GM19351 (cell line): ENCODE results near the gene ADGRB2.

Experiments used
- ATAC-seq: cut with Tn5 transposase; IDR thresholded peaks from one replicate; pipeline ENCODE4 v1.9.1; 2021; ENCODE audit warnings: mild to moderate bottlenecking, moderate library complexity; ENCODE audit not compliant: unreplicated experiment

The ADGRB2 gene

GRCh38 chr1:31764312-31765040, at the start of gene ADGRB2:
ADGRB2 (minus strand) TSS chr1:31764340; CDS start chr1:31757221, 7,119 bp downstream.
- no peak for ATAC-seq

- no peak for ATAC-seq
Observed at GRCh38 chr1:31812158-31812829, 48.2 kb upstream of the ADGRB2 start.

- no peak for ATAC-seq
Observed at GRCh38 chr1:31811605-31812004, 47.5 kb upstream of the ADGRB2 start.

- ATAC-seq, result no peak
Observed at GRCh38 chr1:31809698-31810097, 45.6 kb upstream of the ADGRB2 start.

- no peak for ATAC-seq
Observed at GRCh38 chr1:31807273-31808048, 43.3 kb upstream of the ADGRB2 start.

GRCh38 chr1:31805318-31805717, 41.2 kb upstream of the ADGRB2 start:
- no peak for ATAC-seq

DNA sequence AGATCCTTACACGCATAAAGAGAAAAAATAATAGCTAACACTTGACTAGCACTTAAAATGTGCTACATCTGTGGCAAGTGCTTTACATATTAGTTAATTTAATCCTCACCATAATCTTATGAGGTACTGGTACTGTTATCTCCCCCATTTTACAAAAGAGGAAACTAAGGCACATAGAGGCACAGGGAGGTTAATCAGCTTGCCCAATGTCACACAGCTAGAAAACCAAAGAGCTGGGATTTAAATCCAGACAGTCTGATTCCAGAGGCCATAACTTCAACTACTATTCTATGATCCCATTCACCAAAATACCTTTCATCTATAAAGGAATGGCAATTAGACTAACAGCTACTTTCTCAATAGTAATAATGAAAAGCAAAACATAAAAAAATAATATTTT, 40.0 kb upstream of the ADGRB2 start:
- ATAC-seq, result no peak

DNA sequence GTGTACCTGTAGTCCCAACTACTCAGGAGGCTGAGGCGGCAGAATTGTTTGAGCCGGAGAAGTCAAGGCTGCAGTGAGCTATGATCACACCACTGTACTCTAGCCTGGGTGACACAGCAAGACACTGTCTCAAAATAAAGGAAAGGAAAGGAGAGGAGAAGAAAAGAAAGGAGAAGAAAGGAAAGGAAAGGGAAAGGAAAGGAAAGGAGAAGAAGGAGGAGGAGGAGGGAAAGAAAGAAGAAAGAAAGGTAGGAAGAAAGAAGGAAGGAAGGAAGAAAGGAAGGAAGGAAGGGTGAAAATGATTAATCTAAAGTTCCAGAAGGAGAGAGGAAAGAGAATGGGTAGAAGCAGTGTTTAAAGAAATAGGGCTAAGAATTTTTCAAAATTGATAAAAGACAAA, 39.5 kb upstream of the ADGRB2 start:
- no peak for ATAC-seq

DNA sequence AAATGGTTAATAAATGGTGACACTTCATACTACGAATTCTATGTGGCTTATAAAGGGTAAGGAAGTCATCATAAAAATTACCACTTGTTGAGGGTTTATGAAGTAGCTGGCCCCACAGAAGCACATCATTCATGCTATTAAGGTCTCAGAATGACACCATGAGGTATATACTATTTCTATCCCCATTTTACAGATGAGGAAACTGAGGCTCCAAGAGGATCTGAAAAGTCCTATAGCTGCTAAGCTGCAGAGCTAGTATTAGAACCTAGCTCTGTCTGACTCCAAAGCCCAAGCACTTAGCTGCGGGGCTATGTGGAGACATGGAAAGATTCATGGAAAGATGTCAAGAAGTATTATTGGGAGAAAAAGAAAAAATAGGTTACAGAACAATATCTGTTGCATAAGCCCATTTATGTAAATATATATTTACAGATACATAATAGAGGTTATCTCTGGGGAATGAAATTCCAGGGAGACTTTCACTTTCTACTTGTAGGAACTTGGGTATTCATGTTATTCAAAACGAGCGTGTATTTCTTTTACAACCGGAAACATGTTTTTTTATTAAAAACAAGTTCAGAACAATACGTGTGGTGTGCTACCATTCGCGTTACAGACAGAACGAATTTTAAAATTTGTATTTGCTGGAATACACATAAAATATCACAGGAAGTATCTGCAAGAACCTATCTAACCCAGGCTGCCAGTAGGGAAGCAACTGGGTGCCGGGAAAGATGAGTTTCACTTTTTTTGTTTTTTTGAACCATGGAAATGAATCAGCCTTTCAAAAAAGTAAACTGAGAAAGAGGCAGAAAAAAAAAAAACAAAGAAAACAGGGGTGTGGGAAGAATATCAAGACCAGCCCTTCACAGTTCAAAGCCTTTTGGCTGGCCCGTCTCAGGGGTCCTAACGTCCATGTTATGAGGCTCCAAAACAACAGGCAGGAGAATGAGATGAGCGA, 38.3 kb upstream of the ADGRB2 start:
- ATAC-seq, result no peak

- ATAC-seq, result no peak
Observed at GRCh38 chr1:31801458-31801857, 37.3 kb upstream of the ADGRB2 start.

DNA sequence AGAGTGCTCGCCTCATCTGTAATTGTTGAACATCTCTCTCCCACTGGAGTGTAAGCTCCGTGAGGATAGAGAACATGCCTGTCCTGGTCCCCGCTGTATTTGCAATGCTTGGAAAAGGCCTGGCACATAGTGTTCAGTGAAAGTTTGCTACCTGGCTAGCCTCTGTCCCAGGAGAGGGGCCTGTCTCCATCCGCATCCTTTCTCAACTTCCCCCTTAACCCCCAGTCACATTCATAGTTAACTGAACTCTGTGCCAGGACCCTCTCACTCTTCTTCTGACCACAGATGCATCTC, 36.5 kb upstream of the ADGRB2 start:
- ATAC-seq, result no peak

GRCh38 chr1:31799895-31800673, 35.9 kb upstream of the ADGRB2 start:
- ATAC-seq, result no peak

GRCh38 chr1:31799196-31799894, 35.2 kb upstream of the ADGRB2 start:
- no peak for ATAC-seq

- ATAC-seq, result no peak
Observed at GRCh38 chr1:31798433-31799195, 34.5 kb upstream of the ADGRB2 start.

DNA sequence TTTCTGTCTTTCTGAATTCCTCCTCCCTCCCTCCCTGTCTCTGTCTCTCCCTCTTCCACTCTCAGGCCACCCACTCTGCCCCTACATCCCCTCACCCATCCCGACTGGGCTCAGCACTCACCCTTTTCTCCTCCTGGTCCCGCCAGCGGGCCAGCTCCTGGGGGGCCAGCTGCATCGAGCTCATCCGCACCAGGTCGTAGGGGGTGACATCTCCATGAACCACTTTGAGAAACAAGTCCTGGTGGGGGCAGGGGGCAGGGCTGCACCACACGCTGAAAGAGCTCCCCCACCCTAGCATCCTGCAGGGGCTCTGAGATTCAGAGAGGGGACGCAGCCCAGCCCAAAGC, 33.9 kb upstream of the ADGRB2 start:
- ATAC-seq, result no peak

- no peak for ATAC-seq
Observed at GRCh38 chr1:31797216-31797615, 33.1 kb upstream of the ADGRB2 start.

- ATAC-seq, result no peak
Observed at GRCh38 chr1:31796707-31797106, 32.6 kb upstream of the ADGRB2 start.

GRCh38 chr1:31795801-31796621, 31.9 kb upstream of the ADGRB2 start:
- ATAC-seq, result no peak
